H1 (cell line): ENCODE results near the gene PCDH9. TPM values are rescaled to one million over a fixed set of nuclear protein-coding genes. Genes with fewer than 3 reads are reported as not detected.

Source experiments
- CTCF ChIA-PET: fragments of 300-600 bp; sonication (Branson Sonifier 250); formaldehyde crosslinking; loops from one replicate; lab custom pipeline; 2021; ENCODE audit not compliant: partially characterized antibody; lab: Charles Lee
- POLR2A ChIA-PET: fragments of 300-600 bp; sonication (Branson Sonifier 250); formaldehyde crosslinking; loops from one replicate; lab custom pipeline; 2021; ENCODE audit warnings: inconsistent platforms; ENCODE audit not compliant: partially characterized antibody; lab: Charles Lee
- DNase-seq, 2 experiments: peaks; one replicate each; pipeline versions ENCODE4 v3.0.0 to v3.0.0-alpha.2; 2010 to 2022; ENCODE audit warnings: low spot score in 2 of 2, low read depth in 1 of 2, mixed read lengths in 1 of 2
- FAIRE-seq: peaks from 2 replicates; lab custom pipeline; 2011; peaks lifted over from hg19 to GRCh38; lab: Jason Lieb, UNC
- H2AFZ ChIP-seq: 2 replicates; pipeline ENCODE4 v1.8.1; 2012; ENCODE audit warnings: low read length, inconsistent platforms
- H2AK5ac ChIP-seq: 2 replicates; pipeline ENCODE4 v1.6.1; 2013; ENCODE audit warnings: low read depth, low read length
- H2BK120ac ChIP-seq: replicated peaks from 2 replicates; pipeline ENCODE3; 2013; ENCODE audit warnings: low read depth, low read length, inconsistent platforms
- H2BK12ac ChIP-seq: 2 replicates; pipeline ENCODE4 v1.6.1; 2013; ENCODE audit warnings: low read depth, low read length
- H2BK15ac ChIP-seq: 2 replicates; pipeline ENCODE4 v1.6.1; 2013; ENCODE audit warnings: low read length
- H2BK20ac ChIP-seq: 2 replicates; pipeline ENCODE4 v1.6.1; 2013; ENCODE audit warnings: low read length
- H2BK5ac ChIP-seq: 2 replicates; pipeline ENCODE4 v1.6.1; 2013; ENCODE audit warnings: low read depth, low read length
- H3K14ac ChIP-seq: 2 replicates; pipeline ENCODE4 v1.6.1; 2013; ENCODE audit warnings: inconsistent platforms; ENCODE audit not compliant: insufficient read length
- H3K18ac ChIP-seq: 2 replicates; pipeline ENCODE4 v1.6.1; 2013; ENCODE audit warnings: low read length; ENCODE audit errors: extremely low read depth
- H3K23ac ChIP-seq: 2 replicates; pipeline ENCODE4 v1.6.1; 2013; ENCODE audit warnings: inconsistent platforms; ENCODE audit not compliant: insufficient read length
- H3K23me2 ChIP-seq: 2 replicates; pipeline ENCODE4 v1.6.1; 2013; ENCODE audit warnings: low read depth, low read length
- H3K27ac ChIP-seq: 2 replicates; pipeline ENCODE4 v1.6.1; 2011; ENCODE audit warnings: low read depth, low read length, inconsistent platforms
- H3K27me3 ChIP-seq, 4 experiments: replicated peaks in 1 of 4; 1 replicate in 1 of 4; 2 replicates in 3 of 4; pipeline versions ENCODE4 v1.6.1 to v1.8.1; 2011 to 2013; ENCODE audit warnings: low read length in 3 of 4, mild to moderate bottlenecking in 3 of 4, inconsistent platforms in 2 of 4, mixed read lengths in 2 of 4, moderate library complexity in 1 of 4; ENCODE audit not compliant: control insufficient read depth in 3 of 4, insufficient read depth in 3 of 4; ENCODE audit errors: extremely low read depth in 1 of 4
- H3K36me3 ChIP-seq, 4 experiments: 2 replicates each; pipeline versions ENCODE4 v1.6.1 to v1.8.1; 2011 to 2013; ENCODE audit warnings: mild to moderate bottlenecking in 4 of 4, low read length in 3 of 4, moderate library complexity in 2 of 4, control low read depth in 1 of 4, inconsistent platforms in 1 of 4; ENCODE audit not compliant: insufficient read depth in 4 of 4, control insufficient read depth in 2 of 4
- H3K4ac ChIP-seq: replicated peaks from 2 replicates; pipeline ENCODE3; 2013; ENCODE audit warnings: low read length, low read depth, mixed read lengths, inconsistent platforms; ENCODE audit not compliant: insufficient read length
- H3K4me1 ChIP-seq, 4 experiments: replicated peaks in 1 of 4; 1 replicate in 1 of 4; 2 replicates in 3 of 4; pipeline versions ENCODE4 v1.6.1 to v1.8.1; 2011 to 2013; ENCODE audit warnings: low read length in 3 of 4, inconsistent platforms in 2 of 4, mixed read lengths in 1 of 4; ENCODE audit not compliant: insufficient read depth in 4 of 4, control insufficient read depth in 3 of 4
- H3K4me2 ChIP-seq, 2 experiments: 2 replicates each; pipeline versions ENCODE4 v1.6.1 to v1.8.1; 2011 to 2013; ENCODE audit warnings: low read depth in 2 of 2, low read length in 2 of 2, control low read depth in 1 of 2, inconsistent platforms in 1 of 2, mild to moderate bottlenecking in 1 of 2; ENCODE audit not compliant: insufficient read depth in 1 of 2
- H3K4me3 ChIP-seq, 4 experiments: fragments of 200-600, 300-600 bp in 1 of 4; sonication (generic), shearing (Covaris generic), sonication (Bioruptor Twin) in 1 of 4; 2 replicates each; pipeline versions ENCODE4 v1.5.1 to v1.8.1; 2011 to 2016; ENCODE audit warnings: low read length in 4 of 4, low read depth in 3 of 4, control low read depth in 2 of 4, inconsistent platforms in 2 of 4, mild to moderate bottlenecking in 2 of 4, mixed read lengths in 1 of 4, moderate library complexity in 1 of 4; ENCODE audit not compliant: insufficient read depth in 2 of 4; ENCODE audit errors: extremely low read depth in 1 of 4
- H3K56ac ChIP-seq: replicated peaks from 2 replicates; pipeline ENCODE3; 2013; ENCODE audit warnings: low read depth, mild to moderate bottlenecking, mixed read lengths, low read length, inconsistent platforms; ENCODE audit not compliant: insufficient read length
- H3K79me1 ChIP-seq: 2 replicates; pipeline ENCODE4 v1.6.1; 2013; ENCODE audit warnings: low read depth, low read length, control low read depth
- H3K79me2 ChIP-seq, 2 experiments: 2 replicates each; pipeline versions ENCODE4 v1.6.1 to v1.8.1; 2012 to 2013; ENCODE audit warnings: low read length in 2 of 2, mild to moderate bottlenecking in 2 of 2, inconsistent platforms in 1 of 2; ENCODE audit not compliant: insufficient read depth in 2 of 2, control insufficient read depth in 1 of 2
- H3K9ac ChIP-seq, 4 experiments: replicated peaks in 1 of 4; 1 replicate in 1 of 4; 2 replicates in 3 of 4; pipeline versions ENCODE4 v1.6.1 to v1.8.1; 2011 to 2013; ENCODE audit warnings: low read depth in 3 of 4, low read length in 3 of 4, control low read depth in 2 of 4, mild to moderate bottlenecking in 2 of 4, moderate library complexity in 2 of 4, inconsistent platforms in 1 of 4; ENCODE audit errors: extremely low read depth in 1 of 4
- H3K9me3 ChIP-seq, 2 experiments: 2 replicates each; pipeline versions ENCODE4 v1.6.1 to v1.8.1; 2012 to 2013; ENCODE audit warnings: mild to moderate bottlenecking in 2 of 2, moderate library complexity in 2 of 2, control low read depth in 1 of 2, inconsistent platforms in 1 of 2, low read depth in 1 of 2, low read length in 1 of 2, mixed read lengths in 1 of 2; ENCODE audit not compliant: insufficient read depth in 2 of 2
- H4K20me1 ChIP-seq, 2 experiments: replicated peaks in 1 of 2; 2 replicates each; pipeline versions ENCODE3 to v1.8.1; 2011 to 2013; ENCODE audit warnings: inconsistent platforms in 2 of 2, low read length in 2 of 2, mild to moderate bottlenecking in 1 of 2; ENCODE audit not compliant: insufficient read depth in 2 of 2, control insufficient read depth in 1 of 2
- H4K5ac ChIP-seq: 2 replicates; pipeline ENCODE4 v1.6.1; 2013; ENCODE audit warnings: low read length, low read depth, mixed read lengths, inconsistent platforms; ENCODE audit not compliant: insufficient read length
- H4K8ac ChIP-seq: 2 replicates; pipeline ENCODE4 v1.8.0; 2013; ENCODE audit warnings: mild to moderate bottlenecking, moderate library complexity, low read length, inconsistent platforms; ENCODE audit not compliant: insufficient read depth; ENCODE audit errors: extremely low read depth
- H4K91ac ChIP-seq: replicated peaks from 2 replicates; pipeline ENCODE3; 2013; ENCODE audit warnings: low read length, mixed read lengths, inconsistent platforms; ENCODE audit not compliant: insufficient read length
- ASH2L ChIP-seq: fragments of 200-600, 300-600 bp; sonication (generic); IDR thresholded peaks from one replicate; pipeline ENCODE4 v1.7.1; 2017; ENCODE audit warnings: low read length
- ATF2 ChIP-seq: IDR thresholded peaks from 2 replicates; pipeline ENCODE4 v1.6.1; 2012; ENCODE audit warnings: low read length, inconsistent platforms
- BCL11A ChIP-seq, 2 experiments: IDR thresholded peaks; one replicate each; pipeline ENCODE4 v1.6.1; 2011; ENCODE audit warnings: low read depth in 2 of 2, low read length in 2 of 2, mild to moderate bottlenecking in 2 of 2
- BRCA1 ChIP-seq: IDR thresholded peaks from 2 replicates; pipeline ENCODE4 v1.6.1; 2012; ENCODE audit warnings: low read depth, low read length, improper control_type of control experiment
- EP300 ChIP-seq, 2 experiments: IDR thresholded peaks; 1 replicate in 1 of 2; 2 replicates in 1 of 2; pipeline ENCODE4 v1.6.1; 2011 to 2012; ENCODE audit warnings: low read depth in 2 of 2, low read length in 2 of 2, mild to moderate bottlenecking in 2 of 2, borderline replicate concordance in 1 of 2, inconsistent platforms in 1 of 2, moderate library complexity in 1 of 2
- GTF2F1 ChIP-seq: IDR thresholded peaks from 2 replicates; pipeline ENCODE4 v1.6.1; 2012; ENCODE audit warnings: low read depth, low read length, improper control_type of control experiment, borderline replicate concordance
- KDM1A ChIP-seq: fragments of 200-600, 300-600 bp; sonication (generic); IDR thresholded peaks from 2 replicates; pipeline ENCODE4 v1.7.1; 2016; ENCODE audit warnings: mild to moderate bottlenecking, low read length, borderline replicate concordance
- NANOG ChIP-seq: IDR thresholded peaks from 2 replicates; pipeline ENCODE4 v1.6.1; 2011; ENCODE audit warnings: low read length, low read depth, mild to moderate bottlenecking, inconsistent platforms; ENCODE audit not compliant: insufficient read depth, poor library complexity, severe bottlenecking
- SAP30 ChIP-seq: fragments of 300-600 bp; sonication (generic); IDR thresholded peaks from 2 replicates; pipeline ENCODE4 v1.7.1; 2012; ENCODE audit warnings: low read length, moderate library complexity, mild to moderate bottlenecking, inconsistent platforms; ENCODE audit not compliant: insufficient read depth, insufficient replicate concordance
- TAF7 ChIP-seq: optimal IDR thresholded peaks from 2 replicates; pipeline ENCODE3; 2011; ENCODE audit warnings: low read depth, mild to moderate bottlenecking, inconsistent platforms, low read length, moderate library complexity, borderline replicate concordance
- TCF12 ChIP-seq: IDR thresholded peaks from 2 replicates; pipeline ENCODE4 v1.6.1; 2011; ENCODE audit warnings: low read depth, mild to moderate bottlenecking, low read length
- WGBS, 2 experiments: shearing (Covaris generic) in 1 of 2; methylation state at CpG; one replicate each; pipeline versions ENCODE4 v1.1.6 to v1.1.7; 2013 to 2015; ENCODE audit warnings: low lambda C conversion rate in 2 of 2, mixed read lengths in 2 of 2, inconsistent platforms in 1 of 2, low coverage in 1 of 2, missing lambda C conversion rate in 1 of 2; ENCODE audit not compliant: insufficient replicate concordance in 2 of 2, insufficient coverage in 1 of 2, insufficient read length in 1 of 2; ENCODE audit errors: extremely low coverage in 1 of 2, missing lambda C conversion rate in 1 of 2; 5-methylcytosine and 5-hydroxymethylcytosine counted together
- polyA plus RNA-seq, 7 experiments: library from polyadenylated mRNA; depleted of rRNA in 3 of 7; stranded (reverse) in 5 of 7; unstranded in 2 of 7; fragments of >200 nt in 5 of 7; fragments of 200-250 nt in 2 of 7; gene quantifications; 1 replicate in 5 of 7; 2 replicates in 1 of 7; 4 replicates in 1 of 7; pipeline versions ENCODE4 v1.2.1 to v1.2.3, GENCODE V29; 2011 to 2013; ENCODE audit warnings: missing spikeins in 2 of 7, mixed read lengths in 2 of 7
- total RNA-seq: library from RNA; stranded (reverse); fragmentation: NEBNext Ultra II Directional; extraction: Animal tissue kit (Norgen Biotek cat#: 25700); gene quantifications from 2 replicates; pipeline ENCODE4 v1.2.1, GENCODE V29; 2021

PCDH9 gene
- total and polyA plus RNA-seq, 2 of the 8 experiments (the other 6 are each of a cell fraction or from before 2014, with no cell fraction given), result 0.12 to 0.60 TPM

DNA sequence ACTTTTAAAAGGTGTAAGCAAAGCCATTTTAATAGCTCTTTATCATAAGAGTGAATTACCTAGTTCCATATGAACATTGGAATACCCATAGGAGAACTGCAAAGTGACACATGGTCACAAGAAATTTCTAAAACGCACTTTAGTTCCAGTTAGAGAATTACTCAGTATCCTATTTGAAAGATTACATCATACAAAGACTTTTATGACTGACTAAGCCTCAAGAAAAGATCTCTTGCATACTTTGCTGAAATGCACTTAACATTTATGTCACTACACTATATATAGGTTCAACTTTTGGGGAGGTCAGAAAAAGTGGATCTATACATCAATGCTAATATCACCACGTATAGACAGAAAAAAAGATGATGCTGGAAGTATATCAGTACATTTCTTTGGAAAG lies 7.1 kb downstream of the PCDH9 start:
- Histone ChIP-seq H4K5ac (no peak overlapping the region), H4K91ac (no peak overlapping the region), H3K9ac (no peak overlapping the region), H3K4me1 (peaks cover 0 to 2% (median 1%) of the 10 kb centered on the region in 4 experiments; a peak in 2 of 7 replicates), H3K4ac (no peak overlapping the region), H2BK12ac (no peak overlapping the region), H3K36me3 (no peaks in the 10 kb centered on the region), H4K20me1 (no peaks in the 10 kb centered on the region), H2AK5ac (no peak overlapping the region), H2BK20ac (no peak overlapping the region)
- WGBS, 2 experiments, result 82% methylated on average over 2 of the region's 2 CpGs; no CpG with 5 or more reads in 1 of the 2 experiments
- POLR2A ChIA-PET, result no interaction called here
- TF ChIP-seq ASH2L, result no peak
- no peak for TF ChIP-seq NANOG
- no peak for TF ChIP-seq TAF7
- no peak for TF ChIP-seq BCL11A (IDR thresholded peaks at IDR 0.05; ENCODE audit: low read depth in 2 of 2, low read length in 2 of 2)
- no peak for TF ChIP-seq KDM1A
- no peak for TF ChIP-seq GTF2F1
- TF ChIP-seq EP300 (IDR thresholded peaks at IDR 0.05; ENCODE audit: borderline replicate concordance in 1 of 2, low read depth in 2 of 2, low read length in 2 of 2), result no peak
- no peak for TF ChIP-seq BRCA1
- no peak for TF ChIP-seq TCF12
- no peak for TF ChIP-seq SAP30
- no peak for TF ChIP-seq ATF2
- TF ChIP-seq, all 59 proteins: peak for 0
- no peak overlapping the region for H2AFZ ChIP-seq
- H3K23me2 ChIP-seq, result no peaks in the 10 kb centered on the region
- CTCF ChIA-PET, result no interaction called here
- no peak overlapping the region for H2BK120ac ChIP-seq
- no peak overlapping the region for H2BK5ac ChIP-seq
- no peak overlapping the region for H3K27ac ChIP-seq
- H3K27me3 ChIP-seq, result no peaks in the 10 kb centered on the region
- no peak overlapping the region for H3K14ac ChIP-seq
- FAIRE-seq, result no peak
- no peaks in the 10 kb centered on the region for H3K79me1 ChIP-seq
- H2BK15ac ChIP-seq, result no peak overlapping the region
- no peak overlapping the region for H3K18ac ChIP-seq
- no peak for DNase-seq
- H3K56ac ChIP-seq, result no peak overlapping the region
- no peaks in the 10 kb centered on the region for H3K9me3 ChIP-seq
- no peak overlapping the region for H3K23ac ChIP-seq
- no peak overlapping the region for H3K4me2 ChIP-seq
- H4K8ac ChIP-seq, result no peak overlapping the region
- no peaks in the 10 kb centered on the region for H3K79me2 ChIP-seq
- no peak overlapping the region for H3K4me3 ChIP-seq
